Hematopoietic multipotent progenitor cell treated with erythropoietin and hydrocortisone succinate and interleukin-3 and kit ligand, for 17 days (in vitro differentiated cells): ENCODE data around the gene INPP5K.
A peak's percentile ranks its signal among the peaks of the same experiment; 100 is the strongest.

ENCODE experiments used
- DNase-seq: peaks from one replicate; pipeline ENCODE4 v3.0.0-alpha.2; 2015; ENCODE audit warnings: low spot score

Gene INPP5K

DNA sequence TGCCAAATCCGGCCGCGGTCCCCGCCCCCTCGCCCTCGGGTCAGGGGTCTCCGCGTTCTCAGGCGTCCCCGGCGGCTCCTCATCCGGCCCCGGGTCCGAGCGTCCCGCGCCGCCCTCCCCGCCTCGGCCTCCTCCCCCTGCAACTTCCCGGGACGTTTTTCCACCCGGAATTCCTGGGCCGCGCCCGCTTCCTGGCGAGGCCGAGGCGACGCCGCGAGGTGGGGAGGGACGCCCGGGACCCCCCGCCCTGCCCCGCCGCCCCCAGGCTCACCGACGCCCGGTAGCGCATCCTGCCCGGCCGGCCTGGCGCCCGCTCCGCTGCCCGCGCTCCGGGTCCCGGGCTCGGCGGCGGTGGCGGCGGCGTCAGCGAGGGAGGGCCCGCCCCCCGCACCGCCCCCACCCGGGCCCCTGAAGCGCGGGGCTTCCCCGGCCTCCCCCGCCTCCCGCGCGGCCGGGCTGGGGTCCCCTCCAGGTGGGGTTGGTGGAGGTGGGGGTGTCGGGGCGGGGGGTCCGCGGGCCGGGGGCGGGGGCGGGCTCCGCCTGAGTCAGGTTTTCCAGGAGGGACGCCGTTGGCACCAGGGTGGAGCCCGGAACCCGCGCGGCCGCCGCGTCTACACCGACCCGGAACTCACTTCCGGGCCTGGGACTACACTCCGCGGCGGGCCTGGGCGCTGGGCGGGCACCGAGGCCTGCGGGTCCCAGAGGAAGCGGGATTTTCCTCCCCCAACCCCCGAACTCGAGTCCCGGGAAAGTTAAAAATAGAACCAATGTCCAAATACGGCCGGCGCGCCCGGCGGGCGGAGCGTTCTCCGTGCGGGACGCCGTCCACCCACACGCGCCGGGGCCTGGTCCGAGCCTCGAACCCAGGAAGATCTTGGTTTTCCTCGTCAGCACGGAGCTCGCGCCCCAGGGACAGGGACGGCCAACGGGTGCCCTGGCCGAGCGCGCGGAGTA, 30.7 kb downstream of the INPP5K start:
- peak; percentile 13 for DNase-seq

DNA sequence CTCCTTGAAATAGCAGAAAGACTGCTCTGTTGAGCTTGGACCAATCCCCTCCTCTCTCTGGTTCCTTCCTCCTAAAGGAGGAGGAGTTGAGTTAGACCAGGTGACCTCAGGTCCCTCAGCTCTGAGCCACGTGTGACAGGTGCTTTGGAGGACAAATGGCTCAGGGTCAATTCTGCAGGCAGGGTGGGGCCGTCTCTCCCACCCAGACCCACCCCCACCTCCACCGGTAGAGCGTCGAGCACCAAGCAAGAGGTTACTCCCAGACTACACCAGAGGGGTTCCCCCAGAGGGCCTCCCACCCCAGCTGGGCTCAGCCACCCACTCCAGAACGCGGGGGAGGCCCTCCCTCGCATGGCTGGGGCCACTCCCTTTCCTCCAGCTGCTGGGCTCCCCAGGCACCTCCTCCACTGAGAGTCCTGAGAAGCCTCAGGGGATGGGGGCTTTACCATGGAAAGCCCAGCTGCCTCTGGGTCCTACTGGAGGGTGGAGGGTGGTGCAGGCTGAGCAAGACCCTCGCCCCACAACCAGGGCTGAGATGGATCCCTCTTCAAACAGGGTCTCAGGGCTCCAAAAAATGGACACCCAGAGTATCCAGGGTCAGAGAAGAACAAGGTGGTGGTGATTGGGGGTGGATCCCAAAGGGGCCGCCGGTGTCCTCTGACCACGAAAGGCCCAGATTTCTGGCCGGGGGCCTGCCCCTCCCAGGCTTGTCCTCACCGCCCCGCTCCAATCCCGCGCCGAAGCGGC, 31.6 kb downstream of the INPP5K start:
- DNase-seq: no peak

- DNase-seq: no peak
Measured at GRCh38 chr17:1484060-1484535, 32.3 kb downstream of the INPP5K start.

- no peak for DNase-seq
Measured at GRCh38 chr17:1482680-1483079, 33.7 kb downstream of the INPP5K start.

GRCh38 chr17:1481736-1482135, 34.7 kb downstream of the INPP5K start:
- DNase-seq: no peak

- DNase-seq: no peak
Measured at GRCh38 chr17:1480747-1481465, 35.5 kb downstream of the INPP5K start.

- DNase-seq: no peak
Measured at GRCh38 chr17:1478418-1478817, 38.0 kb downstream of the INPP5K start.

DNA sequence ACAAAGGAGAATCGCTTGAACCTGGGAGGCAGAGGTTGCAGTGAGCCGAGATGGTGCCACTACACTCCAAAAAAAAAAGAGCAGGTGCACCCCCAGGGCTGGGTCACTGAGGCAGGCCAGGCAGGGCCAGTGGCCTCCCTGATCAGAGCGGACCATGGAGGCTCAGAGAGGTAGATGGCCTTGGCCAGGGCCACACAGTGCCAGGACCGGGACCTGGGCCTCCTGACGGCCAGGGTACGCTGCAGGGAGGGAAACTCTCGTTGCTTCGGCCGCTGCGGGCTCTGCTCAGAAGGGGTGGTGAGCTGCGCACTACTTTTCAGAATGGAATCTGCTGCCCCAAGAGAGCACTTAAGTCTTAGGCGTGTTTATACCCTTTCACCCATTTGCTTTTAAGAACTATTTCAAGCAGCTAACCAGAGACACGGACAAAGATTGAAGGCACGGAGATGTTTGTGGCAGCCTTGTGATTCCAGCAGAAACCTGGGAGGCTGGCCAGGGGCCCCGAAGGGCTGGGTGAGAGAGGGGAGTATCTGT, 41.0 kb downstream of the INPP5K start:
- no peak for DNase-seq

DNA sequence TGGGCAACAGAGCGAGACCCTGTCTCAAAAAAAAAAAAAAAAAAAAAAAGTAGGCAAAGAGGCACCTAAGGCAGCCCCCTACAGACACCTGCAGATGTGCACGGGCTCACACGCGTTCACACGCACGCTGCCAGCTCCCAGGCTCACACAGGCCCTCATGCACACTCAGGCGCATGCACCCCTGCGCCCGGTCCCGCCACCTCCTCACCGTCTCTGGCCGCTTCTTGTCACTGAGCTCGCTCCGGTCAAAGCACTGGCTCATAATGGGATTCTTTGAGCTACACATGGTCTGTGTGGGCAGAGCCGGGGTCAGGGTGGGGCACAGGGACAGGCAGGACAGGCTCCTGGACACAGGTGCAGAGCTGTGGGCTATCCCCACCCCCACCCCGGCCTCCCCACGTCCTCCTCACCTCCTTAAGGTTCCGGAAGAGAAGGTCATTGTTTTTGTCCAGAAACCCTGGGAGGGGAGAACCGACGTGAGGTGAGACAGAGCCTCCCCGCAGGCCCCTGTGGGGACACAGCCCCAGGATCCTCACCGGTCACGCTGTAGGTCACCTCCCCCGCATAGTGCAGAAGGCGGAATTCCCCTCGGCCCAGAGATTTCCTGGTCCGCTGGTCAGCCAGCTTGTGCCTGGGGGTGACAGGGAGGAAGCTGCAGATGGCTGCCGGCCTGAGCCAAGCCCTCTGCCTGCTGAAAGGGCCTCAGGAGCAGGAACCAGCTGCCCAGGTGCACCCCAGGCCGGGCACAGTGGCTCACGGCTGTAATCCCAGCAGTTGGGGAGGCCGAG, 41.8 kb downstream of the INPP5K start:
- DNase-seq: no peak

DNA sequence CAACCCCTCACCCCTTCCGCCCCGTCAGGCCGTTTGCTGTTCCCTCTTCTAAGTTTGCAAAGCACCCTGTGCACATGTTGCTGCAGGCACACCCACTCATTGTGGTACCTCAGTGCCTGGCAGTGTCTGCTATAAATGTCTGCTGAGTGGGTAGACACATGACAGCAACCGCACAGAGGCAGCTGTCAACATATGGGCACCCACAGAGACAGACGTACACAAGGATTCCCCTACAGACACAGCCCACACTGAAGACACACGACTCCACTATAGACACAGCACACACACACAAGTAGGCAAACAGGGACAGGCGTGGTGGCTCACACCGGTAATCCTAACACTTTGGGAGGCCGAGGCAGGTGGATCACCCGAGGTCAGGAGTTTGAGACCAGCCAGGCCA, 42.6 kb downstream of the INPP5K start:
- DNase-seq: no peak

DNA sequence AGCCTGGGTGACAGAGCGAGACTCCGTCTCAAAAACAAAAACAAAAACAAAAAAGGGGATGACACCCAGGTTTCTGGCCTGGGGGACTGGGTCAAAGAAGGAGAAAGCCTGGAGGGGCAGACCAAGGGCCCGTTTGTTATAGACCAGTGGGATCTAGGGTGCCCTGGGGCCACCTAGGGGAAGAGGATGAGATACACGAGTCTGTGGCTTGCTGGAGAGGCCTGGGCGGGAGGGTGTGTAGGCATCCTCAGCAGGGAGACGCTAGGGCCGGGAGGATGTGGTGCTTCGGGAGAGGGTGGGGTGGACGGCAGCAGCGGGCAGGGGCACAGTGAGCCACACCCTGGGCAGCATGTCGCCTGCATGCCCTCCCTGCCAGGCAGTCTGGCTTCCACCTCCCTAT, 43.2 kb downstream of the INPP5K start:
- no peak for DNase-seq

- no peak for DNase-seq
Measured at GRCh38 chr17:1471911-1472821, 44.2 kb downstream of the INPP5K start.

DNA sequence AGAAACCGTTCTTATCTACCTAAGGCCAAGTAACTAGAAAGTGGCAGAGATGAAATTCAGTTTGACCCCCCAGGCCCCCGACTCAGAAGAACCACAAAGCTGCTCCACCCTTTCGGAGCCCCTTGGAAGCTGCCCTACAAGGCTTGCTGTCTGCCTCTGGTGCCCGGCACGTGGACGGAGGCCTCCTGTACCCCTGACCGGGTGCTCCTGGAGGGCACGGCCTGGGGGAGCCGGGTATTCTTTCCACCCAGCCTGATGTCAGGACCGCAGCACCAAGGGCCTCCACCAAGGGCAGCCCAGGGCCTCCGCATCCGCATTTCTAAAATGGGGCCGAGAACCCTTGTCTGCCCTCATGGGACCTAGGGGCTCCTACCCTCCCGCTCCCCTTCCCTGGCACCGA, 44.9 kb downstream of the INPP5K start:
- no peak for DNase-seq

DNA sequence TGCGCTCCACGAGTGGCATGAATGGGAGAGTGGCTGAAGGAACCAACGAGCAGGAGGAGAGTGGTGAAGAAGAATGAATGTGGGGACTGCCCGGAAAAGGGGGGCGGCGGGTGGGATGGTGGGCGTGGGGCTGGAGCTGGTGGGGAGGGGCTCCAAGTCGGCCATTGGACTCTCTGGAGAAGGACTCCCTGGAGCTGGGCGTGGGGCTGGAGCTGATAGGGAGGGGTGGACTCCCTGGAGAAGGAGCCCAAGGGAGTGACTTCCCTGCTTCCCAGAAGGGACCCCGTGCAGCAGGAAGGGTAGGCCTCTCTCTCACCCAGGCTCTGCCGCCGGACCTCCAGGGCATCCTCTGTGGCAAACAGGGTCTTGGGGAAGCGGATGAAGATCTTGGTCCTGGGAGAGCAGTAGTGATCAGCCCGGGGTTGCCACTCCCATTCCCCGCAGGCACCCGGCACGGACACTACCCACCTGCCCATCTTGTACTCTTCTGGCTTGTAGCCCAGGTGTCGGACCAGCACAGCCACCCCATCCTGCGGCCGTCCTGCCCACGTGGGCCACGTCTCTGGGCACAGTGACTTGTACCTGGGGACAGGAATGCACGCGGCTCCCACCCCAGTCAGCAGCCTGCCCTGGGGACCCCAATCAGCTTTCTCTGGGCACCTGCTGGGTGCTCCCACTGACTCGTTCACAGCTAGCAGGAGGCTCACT, 45.5 kb downstream of the INPP5K start:
- DNase-seq: no peak

GRCh38 chr17:1470071-1470754, 46.2 kb downstream of the INPP5K start:
- DNase-seq: no peak

GRCh38 chr17:1469231-1469852, 47.1 kb downstream of the INPP5K start:
- no peak for DNase-seq

DNA sequence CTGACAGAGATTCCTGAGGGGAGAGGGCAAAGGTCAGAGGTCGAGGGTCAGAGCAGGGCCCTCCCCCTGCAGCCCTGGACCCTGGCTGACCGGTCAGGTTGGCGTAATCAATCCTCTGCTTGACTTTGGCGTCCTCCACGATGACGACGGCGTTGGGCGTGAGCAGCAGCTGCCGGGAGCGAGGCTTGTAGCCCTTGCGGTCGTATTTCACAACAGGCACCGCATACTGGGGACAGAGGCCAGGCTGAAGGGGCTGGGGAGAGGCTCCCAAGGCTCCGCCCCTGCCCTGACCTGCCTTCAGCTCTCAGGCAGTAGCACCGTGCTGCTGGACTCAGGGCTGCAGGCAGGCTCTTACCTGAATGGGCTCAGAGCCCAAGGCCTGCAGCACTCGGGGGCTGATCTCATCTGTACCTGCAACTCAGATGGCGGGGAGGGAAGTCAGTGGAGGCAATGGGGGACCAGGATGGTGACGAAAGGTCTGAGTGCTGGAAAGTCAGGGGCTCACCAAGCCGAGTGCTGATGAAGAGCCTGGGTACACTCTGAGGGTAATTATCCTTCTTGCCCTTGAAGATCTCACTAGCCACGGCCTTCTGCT, 48.4 kb downstream of the INPP5K start:
- no peak for DNase-seq

GRCh38 chr17:1467258-1467657, 49.2 kb downstream of the INPP5K start:
- no peak for DNase-seq
